ENCODE measurements around the gene S100A12.
"Not testable (repeated sequence)": the region's sequence is repeated elsewhere in the genome, so short reads cannot be mapped to it uniquely, and the experiment has no call there.

DNA sequence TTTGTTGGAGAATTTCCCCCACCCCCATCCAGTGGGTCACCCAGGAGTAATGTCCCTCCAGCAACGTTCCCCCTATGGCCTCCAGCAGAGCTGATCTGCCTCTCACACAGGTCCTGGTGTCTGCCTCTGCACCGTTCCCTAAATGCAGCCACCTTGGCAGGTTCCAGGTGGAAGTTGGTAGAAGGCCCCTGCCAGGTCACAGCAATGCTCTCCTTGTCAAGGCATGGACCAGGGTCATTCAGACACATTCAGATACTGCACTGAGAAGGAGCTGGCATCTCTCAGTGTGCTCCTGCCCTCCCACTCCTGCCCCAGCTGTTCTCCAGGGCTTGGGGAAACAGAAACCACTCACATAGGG lies 44.0 kb upstream of the S100A12 start:
- TF ChIP-seq POLR2A, EP300 (IDR thresholded peaks at IDR 0.05): not testable (repeated sequence)
- TF ChIP-seq, protein P1, sequence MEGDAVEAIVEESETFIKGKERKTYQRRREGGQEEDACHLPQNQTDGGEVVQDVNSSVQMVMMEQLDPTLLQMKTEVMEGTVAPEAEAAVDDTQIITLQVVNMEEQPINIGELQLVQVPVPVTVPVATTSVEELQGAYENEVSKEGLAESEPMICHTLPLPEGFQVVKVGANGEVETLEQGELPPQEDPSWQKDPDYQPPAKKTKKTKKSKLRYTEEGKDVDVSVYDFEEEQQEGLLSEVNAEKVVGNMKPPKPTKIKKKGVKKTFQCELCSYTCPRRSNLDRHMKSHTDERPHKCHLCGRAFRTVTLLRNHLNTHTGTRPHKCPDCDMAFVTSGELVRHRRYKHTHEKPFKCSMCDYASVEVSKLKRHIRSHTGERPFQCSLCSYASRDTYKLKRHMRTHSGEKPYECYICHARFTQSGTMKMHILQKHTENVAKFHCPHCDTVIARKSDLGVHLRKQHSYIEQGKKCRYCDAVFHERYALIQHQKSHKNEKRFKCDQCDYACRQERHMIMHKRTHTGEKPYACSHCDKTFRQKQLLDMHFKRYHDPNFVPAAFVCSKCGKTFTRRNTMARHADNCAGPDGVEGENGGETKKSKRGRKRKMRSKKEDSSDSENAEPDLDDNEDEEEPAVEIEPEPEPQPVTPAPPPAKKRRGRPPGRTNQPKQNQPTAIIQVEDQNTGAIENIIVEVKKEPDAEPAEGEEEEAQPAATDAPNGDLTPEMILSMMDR (IDR thresholded peaks at IDR 0.05), result not testable (repeated sequence)
